ENCODE results near the gene KSR1.
"Not testable (repeated sequence)": the region's sequence is repeated elsewhere in the genome, so short reads cannot be mapped to it uniquely, and the experiment has no call there.

The KSR1 gene

GRCh38 chr17:27496437-27496943 is 40.2 kb downstream of the KSR1 start:
- no peak for DNase-seq

- no peak for DNase-seq
Observed at GRCh38 chr17:27496971-27497370, 40.7 kb downstream of the KSR1 start.

- no peak for DNase-seq
Observed at GRCh38 chr17:27497696-27498095, 41.4 kb downstream of the KSR1 start.

- DNase-seq: no peak
Observed at GRCh38 chr17:27498615-27499309, 42.5 kb downstream of the KSR1 start.

- DNase-seq: no peak
Observed at GRCh38 chr17:27499451-27500265, 43.4 kb downstream of the KSR1 start.

GRCh38 chr17:27501338-27501737 is 45.1 kb downstream of the KSR1 start:
- not testable (repeated sequence) for DNase-seq

- DNase-seq: no peak
Observed at GRCh38 chr17:27502526-27503324, 46.5 kb downstream of the KSR1 start.

GRCh38 chr17:27503611-27504010 is 47.4 kb downstream of the KSR1 start:
- DNase-seq: no peak

GRCh38 chr17:27504188-27504995 is 48.1 kb downstream of the KSR1 start:
- DNase-seq: no peak

- no peak for DNase-seq
Observed at GRCh38 chr17:27506348-27507218, 50.3 kb downstream of the KSR1 start.

GRCh38 chr17:27511168-27511883 is 55.1 kb downstream of the KSR1 start:
- DNase-seq: no peak

- no peak for DNase-seq
Observed at GRCh38 chr17:27512031-27512430, 55.8 kb downstream of the KSR1 start.

GRCh38 chr17:27512511-27513346 is 56.5 kb downstream of the KSR1 start:
- DNase-seq: no peak

- DNase-seq: no peak
Observed at GRCh38 chr17:27513849-27514248, 57.6 kb downstream of the KSR1 start.

GRCh38 chr17:27514595-27515413 is 58.6 kb downstream of the KSR1 start:
- DNase-seq: no peak

- no peak for DNase-seq
Observed at GRCh38 chr17:27518048-27518447, 61.8 kb downstream of the KSR1 start.

- no peak for DNase-seq
Observed at GRCh38 chr17:27518545-27519521, 62.6 kb downstream of the KSR1 start.

GRCh38 chr17:27519550-27519949 is 63.3 kb downstream of the KSR1 start:
- no peak for DNase-seq

Data from stimulated activated naive CD4-positive, alpha-beta T cell treated with Interleukin-2 at 50 U/mL for 16 hours (primary cell).